IPS-18c (cell line): ENCODE measurements around the gene BTBD17.

ENCODE experiments used
- H3K4me3 ChIP-seq: 2 replicates; pipeline ENCODE4 v1.7.0; 2013; ENCODE audit warnings: low read depth, mild to moderate bottlenecking, low read length, moderate library complexity; ENCODE audit not compliant: insufficient read depth
- H3K9me3 ChIP-seq: one replicate; pipeline ENCODE4 v1.6.1; 2013; ENCODE audit warnings: mild to moderate bottlenecking, low read length, moderate library complexity; ENCODE audit not compliant: control insufficient read depth, insufficient read depth

Gene BTBD17

DNA sequence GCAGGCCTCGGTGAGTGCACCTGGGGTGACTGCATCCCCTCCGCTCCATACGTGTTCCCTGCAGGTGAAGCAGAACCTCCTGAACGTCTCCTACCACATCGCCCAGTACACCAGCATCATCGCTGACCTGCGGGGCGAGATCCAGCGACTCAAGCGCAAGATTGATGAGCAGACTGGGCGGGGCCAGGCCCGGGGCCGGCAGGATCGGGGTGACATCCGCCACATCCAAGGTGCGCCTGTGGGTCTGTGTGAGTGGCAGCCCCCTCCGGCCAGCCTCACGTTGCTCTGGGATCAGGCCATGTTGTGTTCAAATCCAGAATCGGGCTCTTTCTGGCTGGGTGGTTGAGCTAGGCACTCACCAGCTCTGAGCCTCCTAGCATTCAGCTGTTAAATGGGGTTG is 12.5 kb downstream of the BTBD17 start:
- no peaks in the 10 kb centered on the region for H3K9me3 ChIP-seq
- H3K4me3 ChIP-seq = no peak overlapping the region

DNA sequence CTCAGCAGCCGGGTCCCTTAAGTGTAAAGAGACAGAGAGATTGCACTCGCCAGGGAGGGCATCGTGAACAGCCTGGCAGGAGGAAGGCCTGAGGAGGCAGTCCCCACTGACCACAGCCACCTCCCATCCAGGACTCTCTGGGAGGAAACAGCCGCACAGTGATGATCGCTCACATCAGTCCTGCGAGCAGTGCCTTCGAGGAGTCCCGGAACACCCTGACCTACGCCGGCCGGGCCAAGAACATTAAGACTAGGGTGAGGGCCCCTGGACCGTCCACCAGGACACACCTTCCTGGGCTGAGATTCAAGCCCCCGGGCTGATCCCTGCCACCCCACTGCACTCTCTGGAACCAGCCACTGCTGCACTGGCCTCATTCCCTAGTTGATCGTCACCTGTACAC is 14.0 kb downstream of the BTBD17 start:
- Histone ChIP-seq H3K9me3 (no peaks in the 10 kb centered on the region), H3K4me3 (no peak overlapping the region)

DNA sequence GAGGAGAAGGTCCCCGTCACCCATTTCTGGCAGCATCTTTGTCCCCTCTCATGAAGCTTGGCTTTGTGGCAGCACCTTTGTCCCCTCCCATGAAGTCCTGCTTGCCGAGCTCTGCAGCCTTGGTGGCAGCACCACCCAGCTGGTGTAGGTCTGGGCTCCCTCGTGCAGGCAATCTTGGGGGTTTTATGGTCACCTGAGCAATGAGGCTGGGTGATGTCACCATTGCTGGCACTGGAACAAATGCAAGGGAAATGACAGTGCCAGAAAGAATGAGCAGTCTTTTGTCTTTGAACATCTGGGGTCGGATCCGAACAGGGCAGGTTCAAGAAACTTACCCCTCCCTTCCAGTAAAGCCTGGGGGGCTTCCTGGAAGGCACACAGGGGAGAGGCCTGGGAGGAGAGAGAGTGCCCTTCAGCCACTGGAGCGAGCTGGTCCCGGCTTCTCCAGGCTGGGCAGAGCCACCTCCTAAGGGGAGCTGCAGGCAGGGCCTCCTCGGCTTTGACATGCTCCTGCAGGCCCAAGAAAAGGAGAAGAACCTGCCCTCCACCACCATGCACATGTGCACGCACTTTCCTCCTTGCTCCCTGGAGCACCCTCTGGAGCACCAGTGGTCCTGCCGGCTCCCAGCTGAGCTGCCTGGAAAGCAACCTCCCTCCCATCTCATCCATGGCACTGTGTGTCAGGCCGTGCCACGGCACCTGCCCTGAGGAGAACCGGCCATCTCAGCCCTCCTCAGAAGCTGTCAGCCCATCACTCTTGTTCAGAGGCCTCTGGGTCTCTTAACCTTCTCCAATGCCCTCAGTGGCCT is 16.0 kb downstream of the BTBD17 start:
- Histone ChIP-seq H3K4me3 (no peak overlapping the region), H3K9me3 (no peaks in the 10 kb centered on the region)

DNA sequence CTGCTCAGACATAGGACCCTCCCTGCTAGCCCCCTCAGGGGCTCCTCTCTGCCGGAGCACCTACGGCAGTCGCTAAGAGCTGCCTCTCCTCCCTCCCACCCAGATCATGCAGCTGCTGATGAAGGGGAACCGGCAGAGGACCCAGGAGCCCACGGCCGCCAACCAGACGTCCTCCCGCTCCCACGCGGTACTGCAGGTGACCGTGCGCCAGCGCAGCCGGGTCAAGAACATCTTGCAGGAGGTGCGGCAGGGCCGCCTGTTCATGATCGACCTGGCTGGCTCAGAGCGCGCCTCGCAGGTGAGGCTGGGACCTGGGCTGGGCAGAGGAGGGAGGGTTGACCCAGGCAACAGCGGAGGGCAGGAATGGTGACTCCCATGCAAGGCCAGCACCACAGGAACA is 17.0 kb downstream of the BTBD17 start:
- H3K4me3 ChIP-seq = no peak overlapping the region
- no peaks in the 10 kb centered on the region for H3K9me3 ChIP-seq

DNA sequence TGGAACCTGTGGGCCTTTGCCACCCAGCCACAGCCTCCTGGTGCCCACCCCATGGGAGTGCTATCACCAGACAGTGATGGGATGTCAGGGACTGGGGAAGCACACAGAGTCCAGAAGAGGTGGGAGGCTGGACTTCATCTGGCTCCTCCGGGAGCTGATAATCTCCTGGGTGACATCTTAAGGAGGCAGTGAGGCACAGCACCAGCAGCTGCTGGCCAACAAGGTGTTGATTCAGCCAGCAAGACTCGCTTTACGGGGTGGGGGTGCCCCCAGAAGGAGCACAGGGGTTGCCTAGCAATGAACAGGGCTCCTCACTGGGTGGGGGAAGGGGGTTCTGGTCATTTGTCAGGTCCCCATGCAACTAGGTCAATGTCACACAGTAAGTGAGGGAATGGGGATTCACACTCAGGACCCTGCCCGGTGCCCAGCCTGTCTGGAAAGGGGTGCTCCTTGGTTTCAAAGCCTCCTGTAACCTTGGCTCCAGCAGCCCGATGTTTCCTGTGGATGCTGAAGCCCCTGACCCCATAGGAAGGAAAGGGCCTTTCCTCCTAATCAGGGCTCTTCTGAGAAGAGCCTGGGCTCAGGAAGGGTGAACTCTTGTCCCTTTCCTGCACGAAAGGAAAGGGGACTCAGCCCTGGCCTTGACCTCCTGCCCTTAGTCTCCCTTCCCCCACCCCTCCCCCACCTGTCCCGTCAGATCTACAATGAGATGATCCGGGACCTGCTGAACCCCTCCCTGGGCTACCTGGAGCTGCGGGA is 18.0 kb downstream of the BTBD17 start:
- Histone ChIP-seq H3K9me3 (no peaks in the 10 kb centered on the region), H3K4me3 (no peak overlapping the region)

DNA sequence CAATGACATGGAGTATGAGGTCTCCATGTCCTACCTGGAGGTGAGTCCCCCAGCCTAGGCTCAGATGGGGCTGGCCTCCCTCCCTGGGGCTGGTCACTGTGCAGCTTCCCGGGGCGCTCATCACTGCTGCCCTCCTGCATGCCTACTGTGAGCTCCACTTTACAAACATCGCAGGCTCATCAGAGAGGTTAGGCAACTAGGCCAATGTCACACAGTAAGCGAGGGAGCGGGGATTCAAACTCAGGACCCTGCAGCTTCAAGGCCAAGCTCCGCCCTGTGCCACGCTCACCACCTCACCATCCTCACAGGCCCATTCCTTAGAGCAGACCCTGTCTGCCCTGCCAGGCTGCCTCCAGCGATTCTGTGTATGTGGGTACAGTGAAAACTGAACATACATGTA is 18.5 kb downstream of the BTBD17 start:
- no peak overlapping the region for H3K4me3 ChIP-seq
- H3K9me3 ChIP-seq = no peaks in the 10 kb centered on the region

DNA sequence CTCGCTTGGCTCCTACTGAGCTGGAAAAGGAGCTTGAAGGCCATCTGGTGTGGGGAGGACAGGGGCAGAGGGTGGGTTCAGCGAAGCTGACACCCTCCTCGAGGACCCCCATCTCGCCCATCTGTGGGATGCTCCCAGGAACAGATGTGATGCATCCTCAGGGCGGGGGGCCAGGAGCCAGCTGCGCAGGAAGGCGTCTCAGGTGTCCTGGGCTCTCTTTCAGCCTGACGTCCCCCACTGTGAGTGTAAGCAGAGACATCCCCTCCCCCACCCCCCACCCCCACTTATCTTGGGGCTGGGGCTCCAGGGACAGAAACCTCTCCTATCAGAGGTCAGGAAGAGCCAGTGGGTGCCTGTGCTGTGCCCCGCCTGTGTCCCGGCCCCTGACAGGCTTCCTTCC is 19.4 kb downstream of the BTBD17 start:
- Histone ChIP-seq H3K4me3 (no peak overlapping the region), H3K9me3 (no peaks in the 10 kb centered on the region)

DNA sequence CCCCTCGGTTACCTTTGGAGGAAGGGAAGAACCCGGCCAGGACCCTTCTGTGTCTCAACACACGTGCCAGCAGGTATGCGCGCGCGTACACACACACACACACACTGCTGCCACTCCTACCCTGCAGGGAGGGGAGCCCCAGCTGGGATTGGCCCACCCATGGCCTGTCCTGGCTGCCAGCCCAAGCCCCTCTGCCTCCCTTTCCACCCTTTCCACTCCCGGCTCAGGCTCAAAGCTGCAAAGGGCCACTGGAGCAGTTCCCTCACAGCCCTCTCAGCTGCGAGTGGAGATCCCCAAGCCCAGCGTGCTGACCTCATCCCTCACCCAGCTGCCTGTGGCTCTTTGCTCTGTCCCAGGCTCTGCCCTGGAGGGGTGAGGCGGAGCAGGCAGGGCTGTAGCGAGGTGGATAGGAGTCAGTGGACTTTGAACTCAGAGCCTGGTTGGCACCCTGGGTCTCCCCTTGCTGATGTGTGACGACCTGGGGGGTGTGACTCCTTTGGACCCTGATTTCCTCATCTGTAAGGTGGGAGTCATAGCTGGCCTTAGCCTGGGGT is 21.1 kb downstream of the BTBD17 start:
- Histone ChIP-seq H3K4me3 (no peak overlapping the region), H3K9me3 (no peaks in the 10 kb centered on the region)

DNA sequence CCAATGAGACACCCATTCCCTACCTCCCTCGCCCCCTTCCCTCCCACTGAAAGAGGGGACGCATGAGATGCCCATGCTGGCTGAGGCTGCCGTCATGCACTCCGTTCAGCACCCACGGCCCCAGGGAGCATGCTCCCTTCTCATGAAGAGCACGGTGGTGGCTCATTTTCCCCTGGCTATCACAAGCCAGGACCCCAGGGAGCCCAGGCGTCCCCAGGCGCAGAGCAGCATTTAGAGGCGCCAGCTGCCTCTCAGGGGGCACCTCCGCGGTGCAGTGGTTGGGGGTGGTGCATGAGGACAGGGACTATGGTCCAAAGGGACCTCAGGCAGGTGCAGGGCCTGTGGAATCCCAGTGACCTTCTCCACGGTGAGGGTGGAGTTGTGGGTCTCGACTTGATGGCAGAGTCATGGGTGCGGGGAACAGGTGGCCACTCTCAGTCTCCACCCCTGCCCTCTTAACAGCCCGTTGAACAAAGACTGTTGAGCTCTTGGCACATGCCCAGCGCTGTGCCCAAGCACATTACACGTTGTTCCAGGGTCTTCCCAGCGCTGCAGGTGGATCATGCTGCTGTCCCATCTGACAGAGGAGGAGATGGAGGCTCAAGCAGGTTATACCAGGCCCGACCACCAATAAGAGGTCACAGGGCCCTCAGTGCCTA is 22.0 kb downstream of the BTBD17 start:
- no peaks in the 10 kb centered on the region for H3K9me3 ChIP-seq
- no peak overlapping the region for H3K4me3 ChIP-seq

DNA sequence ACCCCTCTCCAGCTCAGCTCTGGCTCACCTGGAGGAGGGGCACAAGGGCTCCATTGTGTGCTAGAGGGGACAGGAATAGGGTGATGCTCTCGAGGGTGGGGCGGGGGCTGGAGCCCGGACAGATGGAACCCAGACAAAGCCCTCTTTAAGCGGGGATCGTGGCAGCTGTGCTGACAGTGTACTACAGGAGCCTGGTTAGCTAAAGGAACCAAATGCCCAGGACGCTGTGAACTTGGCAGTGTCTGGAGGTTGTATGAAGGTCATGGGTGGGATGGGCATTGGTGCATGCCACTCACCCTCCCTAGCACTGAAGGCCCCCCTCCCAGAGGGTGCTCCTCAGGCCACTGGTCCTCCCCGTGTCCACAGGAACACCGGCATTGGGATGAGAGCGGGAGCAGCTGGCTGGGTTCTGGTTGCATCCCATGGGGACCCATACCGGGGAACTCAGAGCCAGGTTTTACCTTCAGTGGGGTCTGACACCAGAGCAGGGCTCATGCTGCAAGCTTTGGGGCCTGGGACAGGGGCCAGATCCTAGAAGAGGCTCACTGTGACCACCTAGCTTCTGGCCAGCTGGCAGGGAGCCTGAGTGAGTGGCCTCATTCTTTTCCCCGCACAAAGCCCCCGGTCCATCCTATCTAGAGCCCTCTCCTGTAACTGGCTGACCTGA is 23.7 kb downstream of the BTBD17 start:
- no peak overlapping the region for H3K4me3 ChIP-seq

DNA sequence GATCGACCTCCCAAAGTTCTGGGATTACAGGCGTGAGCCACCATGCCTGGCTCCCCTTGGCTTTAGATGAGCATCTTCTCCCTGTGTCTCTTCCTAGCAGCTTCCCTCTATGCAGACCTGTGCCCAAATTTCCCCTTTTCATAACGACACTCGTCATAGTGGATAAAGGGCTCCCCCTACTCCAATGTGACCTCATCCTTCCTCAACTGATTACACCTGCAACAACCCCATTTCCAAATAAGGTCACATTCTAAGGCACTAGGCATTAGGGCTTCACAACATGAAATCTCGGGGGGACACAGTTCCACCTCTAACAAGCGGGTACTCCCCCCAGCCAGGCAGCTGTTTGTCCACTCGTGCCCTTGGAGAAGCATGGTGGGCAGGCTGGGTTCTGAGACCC is 25.4 kb downstream of the BTBD17 start:
- no peak overlapping the region for H3K4me3 ChIP-seq
- no peaks in the 10 kb centered on the region for H3K9me3 ChIP-seq

More for the DNA sequence above, 23.7 kb downstream of the BTBD17 start:
- no peaks in the 10 kb centered on the region for H3K9me3 ChIP-seq

DNA sequence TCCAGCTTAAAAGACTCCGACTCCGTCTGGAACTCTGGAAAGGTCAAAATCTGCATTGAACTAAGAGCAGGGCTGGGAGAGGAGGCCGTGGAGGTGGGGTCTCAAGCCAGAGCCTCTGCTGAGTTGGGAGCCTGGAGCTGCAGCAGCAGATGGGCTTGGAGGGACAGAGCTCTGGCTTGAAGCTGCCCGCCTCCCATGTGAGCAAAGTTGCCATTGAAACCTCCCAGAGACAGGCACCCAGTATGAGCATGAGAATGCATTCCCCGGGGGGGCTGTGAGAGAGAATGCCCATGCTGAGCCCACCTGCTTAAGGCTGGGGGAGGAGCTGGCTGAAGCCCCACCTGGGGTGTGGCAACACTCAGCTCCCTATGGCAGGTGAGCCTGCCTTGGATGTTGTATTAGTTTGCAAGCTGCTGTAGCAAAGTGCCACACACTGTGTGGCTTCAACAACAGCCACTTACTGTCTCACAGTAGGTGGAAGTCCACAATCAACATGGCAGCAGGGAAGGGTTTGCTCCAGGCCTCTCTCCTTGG is 26.1 kb downstream of the BTBD17 start:
- H3K4me3 ChIP-seq = no peak overlapping the region
- no peaks in the 10 kb centered on the region for H3K9me3 ChIP-seq

DNA sequence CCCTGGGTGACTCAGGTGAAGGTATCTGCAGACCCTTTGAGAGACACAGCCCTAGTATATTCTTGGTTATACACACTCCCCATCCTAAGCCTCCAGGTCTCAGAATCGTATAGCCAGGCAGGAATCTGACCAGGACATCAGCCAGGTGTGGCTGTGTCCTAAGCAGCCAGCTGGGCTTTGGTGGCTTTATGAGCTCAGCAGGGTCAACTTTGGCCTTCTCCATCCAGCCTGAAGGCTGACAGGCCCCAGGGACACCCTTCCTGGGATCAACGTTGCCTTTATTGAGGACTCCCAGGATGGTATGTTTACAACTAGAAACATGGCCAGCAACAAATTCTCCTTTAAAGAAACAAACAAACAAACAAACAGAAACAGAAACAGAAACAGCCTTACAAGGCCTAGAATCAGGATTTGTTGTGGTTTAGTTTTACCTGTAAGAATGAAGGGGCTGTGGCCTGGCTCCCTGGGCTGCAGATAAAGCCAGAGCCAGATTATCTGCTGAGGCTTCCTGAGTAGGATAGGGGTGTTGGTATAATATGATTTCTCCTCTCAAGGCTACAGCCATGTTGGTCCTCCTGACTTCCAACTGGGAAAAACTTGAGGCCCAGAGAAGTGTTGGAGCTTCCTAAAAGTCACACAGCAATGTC is 27.2 kb downstream of the BTBD17 start:
- 0 out of 2 replicates have a peak overlapping the region, but pooled peaks have one; percentile 4 for H3K4me3 ChIP-seq
- H3K9me3 ChIP-seq = no peaks in the 10 kb centered on the region

DNA sequence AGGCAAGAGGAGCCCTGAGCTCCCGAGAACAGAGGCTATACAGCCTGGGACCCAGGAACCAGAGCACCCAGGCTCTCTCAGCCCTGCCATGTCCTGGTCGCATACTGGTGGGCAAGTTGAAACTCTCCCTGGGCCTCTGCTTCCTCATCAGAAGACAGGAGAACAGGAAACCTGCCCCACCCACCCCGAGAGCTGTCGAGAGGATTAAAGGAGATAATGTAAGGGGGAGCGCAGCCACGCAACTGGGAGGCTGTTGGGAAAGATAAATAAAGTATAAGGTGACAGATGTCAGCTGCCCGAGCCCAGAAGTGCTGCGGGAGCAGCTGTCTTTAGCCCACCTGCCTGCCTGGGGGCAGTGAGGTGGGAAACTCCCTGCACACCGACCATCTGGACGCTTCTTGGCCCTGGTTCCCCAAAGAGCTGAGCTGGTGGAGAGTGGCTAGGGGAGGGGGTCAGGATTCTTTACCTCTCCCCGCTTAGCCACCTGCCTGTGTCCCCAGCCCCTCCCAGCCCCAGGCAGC is 28.8 kb downstream of the BTBD17 start:
- H3K9me3 ChIP-seq = peaks cover 2% of the 10 kb centered on the region
- H3K4me3 ChIP-seq = no peak overlapping the region

DNA sequence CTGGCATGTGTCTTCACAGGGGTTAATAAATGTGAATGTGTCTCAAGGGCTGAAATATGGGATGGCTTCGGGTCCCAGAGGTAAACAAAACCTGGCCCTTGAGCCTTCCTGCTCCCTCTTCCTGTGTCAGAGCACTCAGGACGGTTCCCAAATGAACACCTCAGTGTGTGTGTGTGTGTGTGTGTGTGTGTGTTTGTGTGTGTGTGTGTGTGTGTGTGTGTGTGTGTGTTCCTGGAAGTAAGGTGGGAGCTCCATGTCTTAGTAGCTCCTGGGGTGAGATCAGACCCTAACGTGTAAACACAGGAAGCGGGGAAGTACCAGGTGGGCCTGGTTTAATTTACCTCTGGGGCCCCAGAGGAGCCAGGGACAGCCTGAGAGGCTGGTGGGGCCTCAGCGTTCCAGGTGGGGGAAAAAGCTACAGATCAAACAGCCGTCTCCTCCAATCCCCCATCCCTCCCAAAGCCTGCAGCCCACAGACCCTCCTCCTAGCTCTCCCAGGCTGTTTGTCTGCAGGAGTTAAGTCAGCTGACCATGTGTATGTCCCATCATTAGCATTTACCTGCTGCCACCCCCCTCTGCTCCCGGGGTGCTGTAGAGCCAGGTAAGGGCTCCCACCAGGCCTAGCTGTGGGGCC is 29.5 kb downstream of the BTBD17 start:
- no peak overlapping the region for H3K4me3 ChIP-seq
- H3K9me3 ChIP-seq = peaks cover 2% of the 10 kb centered on the region

DNA sequence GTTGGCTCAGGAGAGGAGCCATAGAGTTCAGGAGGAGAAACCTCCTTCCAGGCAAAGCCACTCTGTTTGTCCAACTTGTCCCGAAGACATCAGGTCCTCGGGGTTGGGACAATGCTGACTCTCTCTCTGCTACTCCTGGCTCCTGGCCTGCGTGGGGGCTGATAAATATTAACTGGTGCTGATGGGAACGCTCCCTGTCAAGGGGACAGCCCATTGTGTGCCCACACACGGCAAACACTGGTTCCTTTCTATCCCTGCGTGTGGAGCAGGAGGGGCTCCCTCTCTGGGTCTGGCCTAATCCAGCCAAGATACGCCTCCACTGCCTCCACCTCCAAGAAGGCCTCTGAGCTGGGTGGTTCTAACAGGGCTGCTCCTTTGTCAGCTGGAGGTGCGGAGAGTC is 31.2 kb downstream of the BTBD17 start:
- no peak overlapping the region for H3K4me3 ChIP-seq

More for the DNA sequence above, 31.2 kb downstream of the BTBD17 start:
- H3K9me3 ChIP-seq = peaks cover 2% of the 10 kb centered on the region
